Ovary (tissue), 9 donors: ENCODE data around the gene RHO. TPM values are rescaled to one million over a fixed set of nuclear protein-coding genes. Genes with fewer than 3 reads are reported as not detected.
"Not testable (repeated sequence)": the region's sequence is repeated elsewhere in the genome, so short reads cannot be mapped to it uniquely, and the experiment has no call there.

ENCODE experiments used
- DNase-seq, 5 donors: peaks; one replicate each; pipeline ENCODE4 v3.0.0-alpha.2; 2019 to 2020
- H3K27ac ChIP-seq, 2 donors: fragments of 200-600 bp; one replicate each; pipeline versions ENCODE4 v1.5.1 to v1.8.0; 2019 to 2022
- H3K27me3 ChIP-seq: fragments of 200-600 bp; one replicate; pipeline ENCODE4 v1.8.0; 2022
- H3K36me3 ChIP-seq: fragments of 200-600 bp; sonication (generic); one replicate; pipeline ENCODE4 v1.5.1; 2019
- H3K4me1 ChIP-seq: one replicate; pipeline ENCODE4 v1.8.1; 2013; ENCODE audit warnings: mild to moderate bottlenecking, moderate library complexity; ENCODE audit not compliant: insufficient read depth
- H3K4me3 ChIP-seq: fragments of 200-600 bp; sonication (generic); one replicate; pipeline ENCODE4 v1.5.1; 2017
- H3K9me3 ChIP-seq, 2 donors: fragments of 200-600 bp in 1 of 2; sonication (generic) in 1 of 2; one replicate each; pipeline versions ENCODE4 v1.5.1 to v1.8.1; 2013 to 2019; ENCODE audit warnings: mild to moderate bottlenecking in 1 of 2, moderate library complexity in 1 of 2
- EP300 ChIP-seq: sonication (generic); formaldehyde crosslinking; IDR thresholded peaks from one replicate; pipeline ENCODE4 v1.6.1; 2017; ENCODE audit warnings: antibody characterized with exemption
- POLR2A ChIP-seq: fragments of 450-650 bp; IDR thresholded peaks from one replicate; pipeline ENCODE4 v1.6.1; 2017; ENCODE audit warnings: antibody characterized with exemption, mild to moderate bottlenecking, moderate library complexity
- WGBS, 3 donors: extraction: QIAGEN DNeasy Blood & Tissue Kit in 1 of 3; methylation state at CpG; one replicate each; pipeline versions ENCODE4 v1.1.5 to v1.1.7; 2013 to 2017; 5-methylcytosine and 5-hydroxymethylcytosine counted together
- intact Hi-C, 4 donors: fragments of 100-400 bp; cut with DNase I; formaldehyde crosslinking; loops; one replicate each; pipeline versions ENCODE4 v1.11.0 to v1.15.1; 2022 to 2023
- polyA plus RNA-seq, 2 donors: library from polyadenylated mRNA; stranded (reverse); fragments of 200-250 nt in 1 of 2; fragments of 350-450 nt in 1 of 2; fragmentation: Illumina TruSeq in 1 of 2; extraction: RNeasy Lipid Tissue Mini Kit (QIAGEN cat#74804) in 1 of 2; gene quantifications; one replicate each; pipeline ENCODE4 v1.2.3, GENCODE V29; 2013 to 2014
- total RNA-seq, 7 donors: library from RNA; depleted of rRNA in 2 of 7; stranded (reverse); fragments of >200 nt in 2 of 7; fragmentation: NEBNext Ultra II Directional in 3 of 7; extraction: Animal tissue kit (Norgen Biotek cat#: 25700) in 3 of 7; gene quantifications; one replicate each; pipeline versions ENCODE4 v1.1.0 to v1.2.4, GENCODE V29; 2016 to 2023
- TF ChIP-seq, protein P1 (sequence below), 3 donors: fragments of 450-650 bp in 2 of 3; fragments of 200-600 bp in 1 of 3; IDR thresholded peaks; one replicate each; pipeline versions ENCODE4 v1.5.1 to v1.8.0; 2016 to 2022; ENCODE audit warnings: antibody characterized with exemption in 3 of 3, mild to moderate bottlenecking in 1 of 3
- donor health status: DM: no; HTN: no; CAD: no; lungs with moderate emphysema.
- donor health status: DM: no; HTN: no; CAD: no.
- donor health status: Bipolar disorder and iron deficiency.
- donor health status: DM: yes; HTN: yes; CAD: no.
- donor health status: DM: no; HTN: no; CAD: no.
- donor health status: DM: yes; HTN: yes; CAD: no.

RHO gene
- total and polyA plus RNA-seq, 9 donors = 0.13 to 0.24 TPM; not detected in 7

DNA sequence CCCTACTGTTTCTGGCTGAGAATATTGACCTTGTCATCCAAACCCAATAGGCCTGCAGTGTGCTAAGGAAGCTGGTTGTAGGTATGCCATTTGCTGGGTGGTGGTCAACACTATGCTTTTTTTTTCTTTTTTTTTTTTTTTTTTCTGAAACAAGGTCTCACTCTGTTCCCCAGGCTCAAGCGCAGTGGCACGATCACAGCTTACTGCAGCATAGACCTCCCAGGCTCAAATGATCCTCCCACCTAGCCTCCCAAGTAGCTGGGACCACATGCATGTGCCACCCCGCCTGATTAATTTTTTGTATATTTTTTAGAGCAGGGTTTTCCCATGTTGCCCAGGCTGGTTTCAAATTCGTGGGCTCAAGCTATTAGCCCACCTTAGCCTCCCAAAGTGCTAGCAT lies 35.7 kb upstream of the RHO start:
- no peaks in the 10 kb centered on the region for H3K27me3 ChIP-seq
- intact Hi-C loops = loop anchor here in 2 of 4 donors (1.0 to 10.0 kb wide), 7 partner anchors 70 to 442 kb away; partner anchors contain the start of gene PLXND1 (in 1 of the 2)
- peak in 1 of 5 donors; percentile 5 for DNase-seq
- H3K4me3 ChIP-seq = no peak overlapping the region
- peaks cover 11% of the 10 kb centered on the region for H3K4me1 ChIP-seq
- H3K9me3 ChIP-seq = no peaks in the 10 kb centered on the region
- WGBS, 3 donors = 93 to 95% (median 95%) methylated on average over 4 of the region's 4 CpGs
- TF ChIP-seq EP300 (no peak), POLR2A (no peak)
- TF ChIP-seq, protein P1, sequence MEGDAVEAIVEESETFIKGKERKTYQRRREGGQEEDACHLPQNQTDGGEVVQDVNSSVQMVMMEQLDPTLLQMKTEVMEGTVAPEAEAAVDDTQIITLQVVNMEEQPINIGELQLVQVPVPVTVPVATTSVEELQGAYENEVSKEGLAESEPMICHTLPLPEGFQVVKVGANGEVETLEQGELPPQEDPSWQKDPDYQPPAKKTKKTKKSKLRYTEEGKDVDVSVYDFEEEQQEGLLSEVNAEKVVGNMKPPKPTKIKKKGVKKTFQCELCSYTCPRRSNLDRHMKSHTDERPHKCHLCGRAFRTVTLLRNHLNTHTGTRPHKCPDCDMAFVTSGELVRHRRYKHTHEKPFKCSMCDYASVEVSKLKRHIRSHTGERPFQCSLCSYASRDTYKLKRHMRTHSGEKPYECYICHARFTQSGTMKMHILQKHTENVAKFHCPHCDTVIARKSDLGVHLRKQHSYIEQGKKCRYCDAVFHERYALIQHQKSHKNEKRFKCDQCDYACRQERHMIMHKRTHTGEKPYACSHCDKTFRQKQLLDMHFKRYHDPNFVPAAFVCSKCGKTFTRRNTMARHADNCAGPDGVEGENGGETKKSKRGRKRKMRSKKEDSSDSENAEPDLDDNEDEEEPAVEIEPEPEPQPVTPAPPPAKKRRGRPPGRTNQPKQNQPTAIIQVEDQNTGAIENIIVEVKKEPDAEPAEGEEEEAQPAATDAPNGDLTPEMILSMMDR (IDR thresholded peaks at IDR 0.05) = no peak
- H3K36me3 ChIP-seq = no peaks in the 10 kb centered on the region
- no peak overlapping the region for H3K27ac ChIP-seq

DNA sequence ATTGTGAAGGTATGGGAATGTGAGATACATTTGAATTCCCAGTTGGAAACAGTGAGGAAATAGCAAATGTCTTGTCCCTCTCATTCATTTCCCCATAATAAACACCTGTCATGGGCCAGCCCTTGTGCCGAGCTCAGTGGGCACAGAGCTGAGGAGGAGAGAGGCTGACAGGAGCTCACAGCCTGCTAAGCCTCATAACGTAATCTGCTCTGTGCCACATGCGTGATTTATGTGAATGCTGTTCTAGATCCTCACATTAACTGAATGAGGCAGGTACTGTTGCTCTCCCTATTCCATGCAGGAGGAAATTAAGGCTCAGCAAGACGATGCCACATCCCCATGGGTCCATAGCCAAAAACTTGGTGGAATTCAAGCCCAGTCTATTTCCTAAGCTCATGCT lies 35.2 kb upstream of the RHO start:
- H3K27me3 ChIP-seq = no peaks in the 10 kb centered on the region
- H3K4me3 ChIP-seq = no peak overlapping the region
- intact Hi-C loops = loop anchor here in 2 of 4 donors (5.0 to 10.0 kb wide), 6 partner anchors 69 to 442 kb away; partner anchors contain the start of gene PLXND1 (in 1 of the 2)
- H3K27ac ChIP-seq = no peak overlapping the region
- H3K4me1 ChIP-seq = peaks cover 11% of the 10 kb centered on the region
- H3K36me3 ChIP-seq = no peaks in the 10 kb centered on the region
- peak in 1 of 5 donors; percentile 3 for DNase-seq
- 85 to 96% (median 94%) methylated on average over 4 of the region's 4 CpGs for WGBS, 3 donors
- no peak for TF ChIP-seq POLR2A
- TF ChIP-seq, protein P1 (IDR thresholded peaks at IDR 0.05) = no peak
- no peak for TF ChIP-seq EP300
- no peaks in the 10 kb centered on the region for H3K9me3 ChIP-seq

DNA sequence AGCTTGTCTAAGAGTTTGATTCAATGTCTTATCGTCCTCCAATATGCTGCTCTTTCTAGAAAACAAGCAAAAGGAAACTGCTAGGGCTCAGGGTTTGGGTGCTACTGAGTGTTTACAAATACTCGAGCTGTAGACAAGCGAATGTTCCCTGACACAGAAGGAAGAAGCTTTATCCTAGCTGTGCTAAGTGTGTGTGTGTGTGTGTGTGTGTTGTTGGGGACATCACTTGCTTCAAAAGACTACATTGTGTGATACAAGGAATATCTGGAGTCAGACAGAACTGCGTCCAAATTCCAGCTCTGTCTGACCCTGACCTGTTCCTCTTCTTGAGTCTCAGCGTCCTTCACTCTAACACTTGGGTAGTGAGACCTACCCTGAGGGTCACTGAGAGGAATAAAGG lies 33.9 kb upstream of the RHO start:
- Histone ChIP-seq H3K4me1 (peaks cover 11% of the 10 kb centered on the region), H3K27ac (peak overlapping the region; percentile 68 to 72)
- DNase-seq = peak in 2 of 5 donors; percentile 21 to 29
- not testable (repeated sequence) for H3K27me3 ChIP-seq, H3K9me3 ChIP-seq, H3K4me3 ChIP-seq, H3K36me3 ChIP-seq
- intact Hi-C loops = loop anchor here in 2 of 4 donors (5.0 to 10.0 kb wide), 6 partner anchors 68 to 440 kb away; partner anchors contain the start of gene PLXND1 (in 1 of the 2)
- 8 to 17% (median 14%) methylated on average over 5 of the region's 5 CpGs for WGBS, 3 donors

DNA sequence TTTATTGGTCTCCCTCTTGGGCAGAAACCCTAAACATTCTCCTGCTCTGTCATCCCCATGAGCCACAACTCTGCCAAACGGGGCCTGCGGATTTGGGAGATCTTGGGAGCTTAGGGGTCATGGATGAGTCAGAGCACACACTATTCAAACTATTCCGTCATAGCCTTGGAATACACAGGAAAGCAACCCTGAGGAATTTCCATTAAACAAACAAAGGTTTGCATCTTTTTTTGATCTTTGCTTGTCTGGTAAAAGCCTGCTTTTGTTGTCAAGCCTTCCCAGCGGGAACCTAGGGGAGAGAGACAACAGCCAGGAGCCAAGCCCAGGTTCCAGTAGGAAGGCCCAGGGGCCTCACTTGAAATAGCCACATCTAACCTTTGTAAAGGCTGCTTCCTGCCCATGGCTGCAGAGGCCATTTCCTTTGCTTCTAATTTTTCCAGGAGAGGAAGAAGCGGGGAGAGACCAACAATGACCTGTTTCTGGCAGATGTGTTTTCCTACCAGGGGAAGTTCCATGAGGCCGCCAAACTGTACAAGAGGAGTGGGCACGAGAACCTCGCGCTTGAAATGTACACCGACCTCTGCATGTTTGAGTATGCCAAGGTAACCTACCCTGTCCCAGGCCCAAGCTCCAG lies 33.3 kb upstream of the RHO start:
- H3K9me3 ChIP-seq, H3K27me3 ChIP-seq, H3K36me3 ChIP-seq, H3K4me3 ChIP-seq: not testable (repeated sequence)
- Histone ChIP-seq H3K4me1 (peaks cover 11% of the 10 kb centered on the region), H3K27ac (peak overlapping the region; percentile 68 to 72)
- WGBS, 3 donors = 55 to 57% (median 56%) methylated on average over 10 of the region's 10 CpGs
- intact Hi-C loops = loop anchor here in 2 of 4 donors (10.0 kb wide), 2 partner anchors 70 to 440 kb away; no protein-coding TSS in a partner anchor
- peak in 3 of 5 donors; percentile 37 to 47 (median 43) for DNase-seq

DNA sequence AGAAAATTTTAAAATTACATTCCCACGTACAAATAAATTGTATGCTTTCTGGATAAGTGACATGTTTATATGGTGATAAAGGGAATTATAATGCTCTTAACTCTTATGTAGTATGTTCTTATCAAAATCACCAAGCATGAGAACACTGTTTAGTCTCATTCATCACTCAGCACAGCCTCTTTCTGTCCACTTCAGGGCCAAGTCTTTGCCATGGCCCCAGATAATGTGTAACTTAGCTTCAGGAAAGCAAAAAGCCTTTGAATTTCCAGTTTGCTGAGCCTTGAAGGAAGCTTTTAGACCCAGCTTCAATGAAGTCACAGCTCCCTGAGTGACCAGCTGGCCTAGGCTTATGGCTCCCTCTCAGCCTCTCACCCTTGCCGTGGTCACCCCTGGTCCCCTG lies 30.6 kb upstream of the RHO start:
- not testable (repeated sequence) for H3K27me3 ChIP-seq, H3K27ac ChIP-seq, H3K9me3 ChIP-seq, H3K36me3 ChIP-seq, H3K4me3 ChIP-seq, DNase-seq
- WGBS, 3 donors = 82 to 89% (median 85%) methylated on average over 2 of the region's 2 CpGs
- intact Hi-C loops = loop anchor here in 2 of 4 donors (10.0 kb wide), 2 partner anchors 67 to 437 kb away; no protein-coding TSS in a partner anchor
- H3K4me1 ChIP-seq = peaks cover 11% of the 10 kb centered on the region

DNA sequence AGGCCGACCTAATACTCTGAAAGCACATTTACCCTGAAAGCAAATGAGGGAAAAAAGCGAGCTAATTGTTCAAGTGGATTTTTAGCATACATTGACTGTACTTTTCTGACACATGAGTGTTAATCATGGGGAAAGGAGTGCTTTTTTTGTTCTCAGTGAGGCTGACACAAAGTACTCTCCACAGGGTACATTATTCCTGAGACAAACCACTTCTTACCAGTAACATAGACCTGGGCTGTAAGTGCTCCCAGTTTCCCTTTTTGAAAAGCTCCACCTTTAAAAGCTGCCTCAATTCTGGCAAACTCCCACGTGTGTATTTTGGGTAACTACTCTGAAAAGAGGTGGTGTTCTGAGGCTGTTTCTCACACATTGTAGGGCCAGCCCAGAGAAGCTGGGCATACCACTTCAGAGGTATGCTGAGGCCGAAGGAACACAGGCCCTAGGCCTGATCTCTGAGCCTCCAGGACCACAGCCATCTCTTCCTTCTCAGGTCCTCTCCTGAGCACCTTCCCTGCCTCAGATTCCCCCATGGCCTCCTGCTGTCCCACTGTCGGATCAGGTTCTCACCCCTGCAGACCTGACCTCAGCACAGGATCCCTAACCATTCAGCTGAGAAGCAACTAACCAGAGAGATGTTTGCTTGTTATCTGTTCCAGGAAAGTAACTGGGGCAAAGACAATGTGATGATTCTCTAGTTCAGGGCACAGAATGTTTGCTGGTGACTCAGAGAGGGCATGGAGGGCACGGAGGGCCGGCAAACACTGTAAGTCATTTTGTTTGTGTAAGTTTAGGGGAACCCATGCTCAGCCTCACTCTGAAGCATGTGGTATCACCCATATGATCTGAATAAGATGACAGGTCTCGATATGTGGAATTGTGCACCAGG lies 29.6 kb upstream of the RHO start:
- not testable (repeated sequence) for H3K4me3 ChIP-seq, H3K36me3 ChIP-seq, H3K9me3 ChIP-seq, H3K27me3 ChIP-seq, H3K27ac ChIP-seq, DNase-seq
- peaks cover 11% of the 10 kb centered on the region for H3K4me1 ChIP-seq
- 70 to 82% (median 73%) methylated on average over 8 of the region's 8 CpGs for WGBS, 3 donors
- intact Hi-C loops = loop anchor here in 2 of 4 donors (10.0 kb wide), 2 partner anchors 66 to 436 kb away; no protein-coding TSS in a partner anchor

DNA sequence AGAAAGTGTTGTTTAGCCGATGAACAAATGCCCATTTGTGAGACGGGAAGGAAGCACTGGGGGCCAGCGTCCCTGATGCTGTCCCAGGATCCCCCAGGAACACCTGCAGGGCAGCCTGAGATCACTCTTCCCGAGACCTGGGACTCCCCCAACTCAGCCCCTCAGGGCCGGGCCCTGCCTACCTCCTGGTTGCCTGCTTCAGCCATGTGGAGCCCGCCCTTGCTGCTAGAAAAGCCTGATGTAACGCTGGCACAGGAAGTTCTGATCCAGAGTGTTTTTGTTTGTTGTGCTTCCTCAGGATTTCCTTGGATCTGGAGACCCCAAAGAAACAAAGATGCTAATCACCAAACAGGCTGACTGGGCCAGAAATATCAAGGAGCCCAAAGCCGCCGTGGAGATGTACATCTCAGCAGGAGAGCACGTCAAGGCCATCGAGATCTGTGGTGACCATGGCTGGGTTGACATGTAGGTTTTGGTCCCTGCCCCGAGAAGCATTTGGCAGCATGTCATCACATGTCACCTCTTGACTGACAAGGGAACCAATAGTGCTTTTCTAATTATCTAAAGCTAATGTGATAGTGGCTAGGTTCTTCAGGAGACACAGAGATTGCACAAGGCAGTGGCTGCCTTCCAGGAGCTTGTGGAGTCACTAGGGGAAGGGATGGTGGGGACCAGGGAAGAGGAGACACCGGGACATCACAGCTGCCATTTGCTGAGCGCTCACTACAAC lies 28.7 kb upstream of the RHO start:
- not testable (repeated sequence) for H3K36me3 ChIP-seq, H3K27me3 ChIP-seq, DNase-seq, H3K27ac ChIP-seq, H3K4me3 ChIP-seq, H3K4me1 ChIP-seq, H3K9me3 ChIP-seq
- intact Hi-C loops = loop anchor here in 2 of 4 donors (10.0 kb wide), 3 partner anchors 65 to 435 kb away; no protein-coding TSS in a partner anchor
- WGBS, 3 donors = 88 to 92% (median 92%) methylated on average over 11 to 14 of the region's 14 CpGs
